SK-N-SH treated with all-trans-retinoic acid at 6 μM for 48 hours (cell line): ENCODE data around the gene ALS2.

Source experiments
- ESRRG ChIP-seq: fragments of 250-450 bp; sonication (Bioruptor Pico); IDR thresholded peaks from 2 replicates; pipeline ENCODE4 v1.6.1; 2021; ENCODE audit warnings: mild to moderate bottlenecking
- ZFP30 ChIP-seq: fragments of 450-650 bp; formaldehyde crosslinking; IDR thresholded peaks from 2 replicates; pipeline ENCODE4 v1.5.0; 2022; ENCODE audit warnings: mild to moderate bottlenecking, moderate library complexity
- TF ChIP-seq, protein P1 (sequence below): fragments of 250-450 bp; sonication (Bioruptor Pico); IDR thresholded peaks from 2 replicates; pipeline ENCODE4 v1.8.0; 2021; ENCODE audit warnings: low read depth, mild to moderate bottlenecking, moderate library complexity, borderline replicate concordance

DNA sequence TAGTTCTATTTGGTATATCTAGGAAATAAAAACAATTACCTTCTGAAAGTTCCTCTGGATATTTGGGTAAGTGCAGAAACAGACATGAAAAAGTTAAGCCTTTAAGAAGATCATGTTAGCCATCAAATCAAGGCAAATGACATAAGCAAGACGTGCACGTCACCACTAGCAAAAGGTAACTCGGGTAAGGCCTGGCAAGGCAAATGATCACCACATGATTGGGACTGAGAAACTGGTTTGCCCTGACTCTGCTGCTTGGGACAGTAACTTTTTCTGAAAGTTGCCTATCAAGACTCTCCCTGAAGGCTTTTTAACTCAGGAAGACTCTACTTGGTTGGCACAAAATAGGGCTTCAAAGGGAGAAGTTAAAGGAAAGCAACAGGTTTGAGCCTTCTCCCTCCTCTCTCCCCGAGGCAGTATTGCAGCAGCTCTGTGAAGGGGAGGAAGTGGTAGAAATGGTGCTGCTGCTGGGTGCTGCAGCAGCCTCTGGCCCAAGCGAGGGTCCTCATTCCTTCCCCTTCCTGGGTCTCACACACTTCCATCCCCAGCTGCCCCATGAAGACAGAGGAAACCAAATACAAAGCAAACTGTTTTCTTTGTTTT is 120.3 kb downstream of the ALS2 start:
- TF ChIP-seq ESRRG (CRISPR knock-in tag) (no peak), ZFP30 (CRISPR knock-in tag) (no peak)
- TF ChIP-seq, protein P1, sequence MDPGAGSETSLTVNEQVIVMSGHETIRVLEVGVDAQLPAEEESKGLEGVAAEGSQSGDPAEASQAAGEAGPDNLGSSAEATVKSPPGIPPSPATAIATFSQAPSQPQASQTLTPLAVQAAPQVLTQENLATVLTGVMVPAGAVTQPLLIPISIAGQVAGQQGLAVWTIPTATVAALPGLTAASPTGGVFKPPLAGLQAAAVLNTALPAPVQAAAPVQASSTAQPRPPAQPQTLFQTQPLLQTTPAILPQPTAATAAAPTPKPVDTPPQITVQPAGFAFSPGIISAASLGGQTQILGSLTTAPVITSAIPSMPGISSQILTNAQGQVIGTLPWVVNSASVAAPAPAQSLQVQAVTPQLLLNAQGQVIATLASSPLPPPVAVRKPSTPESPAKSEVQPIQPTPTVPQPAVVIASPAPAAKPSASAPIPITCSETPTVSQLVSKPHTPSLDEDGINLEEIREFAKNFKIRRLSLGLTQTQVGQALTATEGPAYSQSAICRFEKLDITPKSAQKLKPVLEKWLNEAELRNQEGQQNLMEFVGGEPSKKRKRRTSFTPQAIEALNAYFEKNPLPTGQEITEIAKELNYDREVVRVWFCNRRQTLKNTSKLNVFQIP (CRISPR knock-in tag): no peak
